Measurements from ENCODE around the gene TMEM273.

DNA sequence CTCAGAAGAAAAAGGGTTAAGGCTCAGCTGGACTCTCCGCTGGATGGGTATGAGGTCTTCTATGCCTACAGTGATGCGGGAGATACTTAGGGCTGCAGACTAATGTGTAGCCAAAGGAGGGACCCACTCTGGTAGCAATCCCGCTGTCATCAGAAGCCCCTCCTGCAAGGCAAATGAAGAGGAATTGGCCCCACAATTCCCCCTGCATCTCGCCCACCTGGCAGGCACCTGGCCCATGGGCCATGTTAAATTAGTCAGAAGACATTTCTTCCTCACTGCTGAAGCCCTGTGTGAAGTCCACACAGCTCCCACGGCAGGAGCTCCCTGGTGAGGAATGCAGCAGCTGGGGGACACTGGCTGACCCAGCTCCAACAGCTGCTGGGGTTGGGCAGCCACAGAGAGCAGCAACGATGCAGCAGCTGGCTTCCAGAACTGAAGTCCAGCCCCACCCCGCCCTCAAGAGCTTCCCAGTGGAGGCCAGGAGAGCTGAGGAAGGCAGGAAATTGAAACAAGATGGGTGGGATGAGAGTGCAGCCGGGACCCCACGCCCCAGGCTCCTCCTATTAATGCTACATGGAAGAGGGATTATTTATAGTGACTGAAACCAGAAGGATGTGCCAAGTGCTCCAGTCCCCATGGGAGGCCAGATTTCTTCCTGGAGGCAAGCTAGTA lies 78.4 kb downstream of the TMEM273 start:
- TF ChIP-seq CTCF (conservative IDR thresholded peaks at IDR 0.05 in 1 of 2, IDR thresholded peaks at IDR 0.05 in 1 of 2; ENCODE audit: extremely low read depth in 1 of 2, insufficient read depth in 1 of 2, low read depth in 1 of 2, low read length in 2 of 2): no peak
- no peak for TF ChIP-seq EZH2 (IDR thresholded peaks at IDR 0.05; ENCODE audit: borderline replicate concordance, low read length)

All from mammary epithelial cell (primary cell).